Measurements from ENCODE around the gene FCMR. TPM values are rescaled to one million over a fixed set of nuclear protein-coding genes. Genes with fewer than 3 reads are reported as not detected.

FCMR gene
- total and polyA plus RNA-seq, 2 experiments from 2014 or later: 1.2 to 2.3 TPM

DNA sequence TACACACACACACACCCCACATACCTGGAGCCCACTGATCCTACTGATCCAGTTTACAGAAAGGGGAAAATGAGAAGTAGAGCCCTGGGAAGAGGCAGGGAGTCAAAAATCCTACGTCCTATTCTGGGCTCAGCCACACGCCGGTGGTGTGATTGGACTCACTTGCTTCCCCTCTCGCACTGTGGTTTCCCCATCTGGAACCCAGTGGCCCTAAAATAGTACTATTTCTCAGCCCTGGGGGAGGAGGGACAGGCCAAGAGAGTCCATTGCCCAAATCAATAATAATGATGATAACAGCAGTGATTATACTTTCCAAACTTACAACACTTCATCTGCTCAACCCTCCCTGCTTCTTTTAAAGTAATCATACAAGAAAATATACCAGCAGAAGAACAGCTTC is 27.5 kb upstream of the FCMR start:
- in situ Hi-C loops (cut with MboI): no loop called here
- DNase-seq: no peak
- no peaks in the 10 kb centered on the region for H4K20me1 ChIP-seq (ENCODE audit: insufficient read depth)
- no peak for TF ChIP-seq EZH2 (IDR thresholded peaks at IDR 0.05; ENCODE audit: insufficient read depth, poor library complexity, severe bottlenecking)
- TF ChIP-seq EZH2phosphoT487 (IDR thresholded peaks at IDR 0.05; ENCODE audit: insufficient read depth, low read depth): no peak
- H3K9me3 ChIP-seq (ENCODE audit: low read depth): no peaks in the 10 kb centered on the region
- no peak overlapping the region for H3K27ac ChIP-seq
- H3F3A ChIP-seq (ENCODE audit: insufficient read depth): no peaks in the 10 kb centered on the region
- H3K9me2 ChIP-seq (ENCODE audit: insufficient read depth): no peaks in the 10 kb centered on the region
- peaks cover 17% of the 10 kb centered on the region for H3K27me3 ChIP-seq (replicated peaks; ENCODE audit: insufficient read depth)
- H3K4me2 ChIP-seq (ENCODE audit: unreplicated experiment): no peak overlapping the region
- H3K4me1 ChIP-seq (ENCODE audit: insufficient read depth): no peaks in the 10 kb centered on the region
- H3K9ac ChIP-seq: no peak overlapping the region
- H2AFZ ChIP-seq: no peak overlapping the region
- H3K4me3 ChIP-seq: no peak overlapping the region
- 27 to 38% methylated on average over 4 of the region's 4 CpGs for WGBS, 2 experiments (ENCODE audit: low coverage in 1 of 2, low lambda C conversion rate in 2 of 2, missing lambda C conversion rate in 2 of 2)
- H3K36me3 ChIP-seq (ENCODE audit: low read depth): no peaks in the 10 kb centered on the region
- H3K79me2 ChIP-seq (ENCODE audit: insufficient read depth): no peaks in the 10 kb centered on the region

DNA sequence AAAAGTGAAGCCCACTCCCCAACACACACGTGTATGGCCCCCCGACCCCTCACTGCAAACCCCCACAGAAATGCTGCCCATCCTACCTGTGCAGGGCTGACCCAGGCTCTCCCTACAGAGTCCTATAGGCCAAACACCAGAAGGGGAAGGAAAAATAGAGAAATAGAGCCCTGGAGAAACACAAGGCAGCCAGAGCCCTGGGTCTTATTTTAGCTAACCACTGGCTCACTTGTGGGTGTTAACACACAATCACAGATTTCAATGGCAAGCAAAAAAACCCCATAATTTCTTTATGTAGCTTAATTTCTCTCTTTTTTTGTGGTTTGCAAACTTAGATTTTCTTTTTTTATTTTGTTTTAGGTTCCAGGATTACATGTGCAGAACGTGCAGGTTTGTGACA is 25.5 kb upstream of the FCMR start:
- Histone ChIP-seq H3K4me1 (ENCODE audit: insufficient read depth) (no peaks in the 10 kb centered on the region), H4K20me1 (ENCODE audit: insufficient read depth) (no peaks in the 10 kb centered on the region), H3K4me3 (no peak overlapping the region), H3K36me3 (ENCODE audit: low read depth) (no peaks in the 10 kb centered on the region), H3K79me2 (ENCODE audit: insufficient read depth) (no peaks in the 10 kb centered on the region), H3K4me2 (ENCODE audit: unreplicated experiment) (no peak overlapping the region), H3K27me3 (replicated peaks; ENCODE audit: insufficient read depth) (peaks cover 33% of the 10 kb centered on the region), H3K9me3 (ENCODE audit: low read depth) (no peaks in the 10 kb centered on the region), H3K27ac (no peak overlapping the region), H3K9me2 (ENCODE audit: insufficient read depth) (no peaks in the 10 kb centered on the region), H3K9ac (no peak overlapping the region), H3F3A (ENCODE audit: insufficient read depth) (no peaks in the 10 kb centered on the region), H2AFZ (no peak overlapping the region)
- no peak for DNase-seq
- in situ Hi-C loops (cut with MboI): no loop called here
- TF ChIP-seq EZH2phosphoT487 (IDR thresholded peaks at IDR 0.05; ENCODE audit: insufficient read depth, low read depth) (no peak), EZH2 (IDR thresholded peaks at IDR 0.05; ENCODE audit: insufficient read depth, poor library complexity, severe bottlenecking) (no peak)
- 8 to 11% methylated on average over 3 of the region's 3 CpGs for WGBS, 2 experiments (ENCODE audit: low coverage in 1 of 2, low lambda C conversion rate in 2 of 2, missing lambda C conversion rate in 2 of 2)

DNA sequence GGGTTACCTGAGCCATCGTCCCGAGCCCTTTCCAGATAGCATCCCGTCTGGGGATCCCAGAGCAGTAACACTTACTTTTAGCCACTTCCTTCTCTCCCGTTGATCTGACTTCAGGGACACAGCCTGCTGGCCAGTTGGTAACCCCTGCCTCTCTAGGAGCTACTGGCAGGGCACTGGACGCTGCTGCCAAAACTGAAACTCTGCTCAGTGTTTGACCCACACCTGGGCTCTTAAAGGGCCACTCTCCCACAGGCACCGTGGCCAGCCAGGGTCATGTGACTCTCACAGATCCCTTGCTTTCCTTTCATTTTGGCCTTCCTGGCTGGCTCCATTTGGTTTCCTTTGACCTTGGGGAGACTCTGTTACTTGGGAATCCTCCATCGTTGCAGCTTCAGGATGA is 24.5 kb upstream of the FCMR start, which contains the start of gene PIGR:
PIGR (minus strand) TSS at position 206 of the 400 bp plus-strand sequence. CDS start 5,935 bp downstream, outside the sequence.
- Histone ChIP-seq H3K27ac (no peak within 1 kb of the TSS), H3F3A (ENCODE audit: insufficient read depth) (no peaks in the 10 kb centered on the region), H3K9ac (no peak within 1 kb of the TSS), H3K9me3 (ENCODE audit: low read depth) (no peaks in the 10 kb centered on the region), H3K9me2 (ENCODE audit: insufficient read depth) (no peaks in the 10 kb centered on the region), H3K4me2 (ENCODE audit: unreplicated experiment) (no peak within 1 kb of the TSS), H3K79me2 (ENCODE audit: insufficient read depth) (no peaks in the 10 kb centered on the region), H3K4me3 (no peak within 1 kb of the TSS), H3K36me3 (ENCODE audit: low read depth) (no peaks in the 10 kb centered on the region), H3K4me1 (ENCODE audit: insufficient read depth) (no peaks in the 10 kb centered on the region), H2AFZ (no peak within 1 kb of the TSS), H4K20me1 (ENCODE audit: insufficient read depth) (no peaks in the 10 kb centered on the region), H3K27me3 (replicated peaks; ENCODE audit: insufficient read depth) (peaks cover 43% of the 10 kb centered on the region)
- no peak for TF ChIP-seq EZH2phosphoT487 (IDR thresholded peaks at IDR 0.05; ENCODE audit: insufficient read depth, low read depth)
- DNase-seq: no peak
- in situ Hi-C loops (cut with MboI): no loop called here
- 64 to 77% methylated on average over 6 to 7 of the region's 7 CpGs for WGBS, 2 experiments (ENCODE audit: low coverage in 1 of 2, low lambda C conversion rate in 2 of 2, missing lambda C conversion rate in 2 of 2)

DNA sequence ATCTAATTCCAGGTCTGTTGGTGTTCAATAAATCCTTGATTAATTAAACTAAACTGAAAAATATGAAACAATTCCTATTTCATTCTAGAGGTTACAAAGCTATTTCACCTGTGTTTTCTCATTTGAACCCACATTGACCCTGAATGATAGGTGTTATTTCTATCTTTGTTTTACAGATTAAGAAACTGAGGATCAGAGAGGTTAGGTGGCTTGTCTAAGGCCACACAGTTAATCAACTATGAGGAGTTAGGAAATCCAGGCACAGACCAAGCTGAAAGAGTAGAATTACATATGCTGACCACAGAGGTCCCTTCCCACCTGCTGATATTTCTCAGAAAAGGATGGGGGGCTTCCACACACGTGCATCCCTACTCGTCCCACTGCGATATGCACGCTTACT is 24.0 kb upstream of the FCMR start:
- Histone ChIP-seq H3K79me2 (ENCODE audit: insufficient read depth) (no peaks in the 10 kb centered on the region), H3K4me3 (no peak overlapping the region), H4K20me1 (ENCODE audit: insufficient read depth) (no peaks in the 10 kb centered on the region), H3K9ac (no peak overlapping the region), H3K9me3 (ENCODE audit: low read depth) (no peaks in the 10 kb centered on the region), H3K36me3 (ENCODE audit: low read depth) (no peaks in the 10 kb centered on the region), H3K4me1 (ENCODE audit: insufficient read depth) (no peaks in the 10 kb centered on the region), H3K9me2 (ENCODE audit: insufficient read depth) (no peaks in the 10 kb centered on the region), H3F3A (ENCODE audit: insufficient read depth) (no peaks in the 10 kb centered on the region), H3K27me3 (replicated peaks; ENCODE audit: insufficient read depth) (peaks cover 45% of the 10 kb centered on the region), H3K27ac (no peak overlapping the region), H2AFZ (no peak overlapping the region), H3K4me2 (ENCODE audit: unreplicated experiment) (no peak overlapping the region)
- WGBS, 2 experiments (ENCODE audit: low coverage in 1 of 2, low lambda C conversion rate in 2 of 2, missing lambda C conversion rate in 2 of 2): 86 to 94% methylated on average over 4 of the region's 4 CpGs
- DNase-seq: no peak
- TF ChIP-seq EZH2 (IDR thresholded peaks at IDR 0.05; ENCODE audit: insufficient read depth, poor library complexity, severe bottlenecking) (no peak), EZH2phosphoT487 (IDR thresholded peaks at IDR 0.05; ENCODE audit: insufficient read depth, low read depth) (no peak)
- in situ Hi-C loops (cut with MboI): no loop called here

DNA sequence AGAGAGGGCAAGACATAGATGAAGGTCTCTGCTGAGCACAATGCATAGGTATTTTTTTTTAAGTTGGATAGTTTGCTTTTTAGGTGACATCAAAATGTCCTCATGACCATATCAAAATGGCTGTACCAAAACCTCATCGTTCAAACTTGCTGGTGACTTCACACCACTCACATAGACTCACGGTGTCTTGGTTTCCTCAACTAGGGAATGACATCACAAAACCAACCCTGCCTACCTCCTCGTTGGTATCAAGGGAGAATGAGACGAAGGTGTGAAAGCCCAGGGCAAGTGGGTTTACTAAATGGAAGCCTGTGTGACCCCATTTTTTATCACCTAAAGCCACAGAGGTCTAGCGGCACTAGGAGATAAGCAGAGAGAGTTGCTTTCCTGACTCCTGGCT is 23.0 kb upstream of the FCMR start:
- Histone ChIP-seq H3K9me3 (ENCODE audit: low read depth) (no peaks in the 10 kb centered on the region), H3K4me3 (no peak overlapping the region), H3F3A (ENCODE audit: insufficient read depth) (no peaks in the 10 kb centered on the region), H3K9ac (no peak overlapping the region), H3K27me3 (replicated peaks; ENCODE audit: insufficient read depth) (peaks cover 42% of the 10 kb centered on the region), H3K4me2 (ENCODE audit: unreplicated experiment) (no peak overlapping the region), H3K36me3 (ENCODE audit: low read depth) (no peaks in the 10 kb centered on the region), H3K4me1 (ENCODE audit: insufficient read depth) (no peaks in the 10 kb centered on the region), H3K9me2 (ENCODE audit: insufficient read depth) (no peaks in the 10 kb centered on the region), H3K79me2 (ENCODE audit: insufficient read depth) (no peaks in the 10 kb centered on the region), H3K27ac (no peak overlapping the region), H2AFZ (no peak overlapping the region), H4K20me1 (ENCODE audit: insufficient read depth) (no peaks in the 10 kb centered on the region)
- DNase-seq: no peak
- no peak for TF ChIP-seq EZH2phosphoT487 (IDR thresholded peaks at IDR 0.05; ENCODE audit: insufficient read depth, low read depth)
- no peak for TF ChIP-seq EZH2 (IDR thresholded peaks at IDR 0.05; ENCODE audit: insufficient read depth, poor library complexity, severe bottlenecking)
- WGBS, 2 experiments (ENCODE audit: low coverage in 1 of 2, low lambda C conversion rate in 2 of 2, missing lambda C conversion rate in 2 of 2): 58 to 62% methylated on average over 5 of the region's 5 CpGs
- in situ Hi-C loops (cut with MboI): no loop called here
